Measurements from ENCODE around the gene GTF2A1L.
"Not testable (repeated sequence)": the region's sequence is repeated elsewhere in the genome, so short reads cannot be mapped to it uniquely, and the experiment has no call there.

The GTF2A1L gene

GRCh38 chr2:48617618-48618017 is at the start of gene GTF2A1L:
Gene GTF2A1L, plus strand, starts transcription at chr2:48617856. Its CDS starts 19 bp downstream, at chr2:48617875.
- no peak for DNase-seq

DNA sequence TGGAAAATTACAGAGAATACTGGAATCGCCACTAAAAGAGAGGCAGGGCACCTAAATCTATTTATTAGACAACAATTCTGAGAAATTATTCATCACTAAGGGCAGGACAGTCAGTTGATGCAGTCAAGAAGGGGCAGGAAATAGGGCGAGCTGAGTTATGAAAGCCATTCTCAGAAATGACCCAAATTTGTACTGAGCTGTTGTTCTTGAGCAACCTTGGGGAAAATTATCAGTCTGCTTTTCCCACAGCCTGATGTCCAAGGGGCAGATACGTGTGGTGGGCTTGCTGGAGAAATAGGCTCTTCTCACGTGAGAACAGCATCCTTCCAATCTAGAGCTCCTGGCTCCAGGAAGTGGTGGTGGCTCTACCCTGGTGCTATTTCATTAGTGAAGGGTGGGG is 49.1 kb upstream of the GTF2A1L start:
- DNase-seq: peak; percentile 30

GRCh38 chr2:48569433-48569832 is 48.2 kb upstream of the GTF2A1L start:
- DNase-seq: no peak

DNA sequence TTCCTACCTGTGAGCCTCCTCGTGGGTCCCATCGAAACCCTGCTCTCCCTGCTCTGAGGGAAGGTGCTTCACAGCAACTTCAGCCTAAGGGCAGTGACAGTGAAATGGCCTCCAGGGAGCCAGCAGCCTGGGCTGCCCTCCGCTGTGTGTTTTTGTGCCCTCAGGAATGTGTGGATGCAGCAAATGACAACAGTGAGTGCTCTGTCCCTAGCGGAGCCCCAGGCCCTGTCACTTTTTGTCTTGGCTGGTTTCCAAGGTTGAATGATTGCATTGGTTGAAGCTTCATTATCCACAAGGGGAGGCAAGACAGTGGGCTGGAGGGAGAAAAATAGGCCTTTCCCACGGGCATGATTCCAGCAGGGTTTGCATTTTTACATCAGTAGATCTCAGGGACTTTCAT is 44.8 kb upstream of the GTF2A1L start:
- no peak for DNase-seq

DNA sequence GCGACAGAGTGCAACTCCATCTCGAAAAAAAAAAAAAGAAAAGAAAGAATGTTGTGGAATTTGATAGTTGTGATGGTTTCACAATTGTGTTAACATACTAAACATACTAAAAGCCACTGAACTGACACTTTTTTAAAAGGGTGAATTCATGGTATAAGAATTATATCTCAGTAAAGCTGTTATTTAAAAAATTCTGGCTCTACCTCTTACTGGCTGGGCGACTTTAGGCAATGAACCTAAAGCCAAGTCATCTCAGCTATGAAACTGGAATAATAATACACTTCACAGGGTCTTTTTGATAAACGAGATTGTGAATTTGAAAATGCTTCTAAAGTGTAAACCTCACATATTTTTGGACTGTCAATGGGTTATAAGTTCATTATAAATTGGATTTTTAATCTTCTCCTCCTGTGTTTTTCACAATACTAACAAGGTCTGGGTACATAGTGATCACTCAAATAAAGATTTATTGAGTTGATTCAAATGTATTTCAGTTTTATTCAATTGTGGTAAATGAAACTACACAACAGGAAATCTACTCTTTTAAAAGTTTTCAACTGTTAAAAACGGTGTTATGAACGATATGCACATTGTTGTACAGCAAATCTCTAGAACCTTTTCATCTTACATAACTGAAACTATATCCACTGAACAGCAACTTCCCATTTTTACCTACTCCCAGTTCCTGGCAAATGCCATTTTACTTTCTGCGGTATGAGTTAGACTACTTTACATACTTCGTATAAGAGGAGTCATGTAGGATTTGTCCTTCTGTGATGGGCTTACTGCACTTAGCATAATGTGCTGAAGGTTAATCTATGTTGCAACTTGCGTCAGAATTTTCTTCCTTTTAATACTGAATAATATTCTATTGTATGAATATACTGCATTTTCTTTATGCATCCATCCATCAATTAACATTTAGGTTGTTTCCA is 43.0 kb upstream of the GTF2A1L start:
- DNase-seq: peak; percentile 35

- DNase-seq: no peak
These were observed 39.3 kb upstream of the GTF2A1L start for GRCh38 chr2:48578313-48578712.

DNA sequence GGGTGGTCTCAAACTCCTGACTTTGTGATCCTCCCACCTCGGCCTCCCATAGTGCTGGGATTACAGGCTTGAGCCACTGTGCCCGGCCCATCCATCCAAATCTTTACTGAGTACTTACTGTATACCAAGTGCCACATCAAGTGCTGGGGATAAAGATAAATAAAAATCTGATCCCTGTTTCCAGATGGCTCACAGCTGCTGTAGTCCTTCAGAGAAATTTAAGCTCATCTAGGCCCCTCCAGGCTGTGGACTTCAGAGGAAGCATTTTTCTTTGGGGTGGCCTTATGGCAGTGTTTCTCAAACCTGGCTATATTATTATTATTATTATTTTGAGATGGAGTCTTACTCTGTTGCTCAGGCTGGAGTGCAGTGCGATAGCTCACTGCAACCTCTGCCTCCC is 33.7 kb upstream of the GTF2A1L start:
- DNase-seq: no peak

DNA sequence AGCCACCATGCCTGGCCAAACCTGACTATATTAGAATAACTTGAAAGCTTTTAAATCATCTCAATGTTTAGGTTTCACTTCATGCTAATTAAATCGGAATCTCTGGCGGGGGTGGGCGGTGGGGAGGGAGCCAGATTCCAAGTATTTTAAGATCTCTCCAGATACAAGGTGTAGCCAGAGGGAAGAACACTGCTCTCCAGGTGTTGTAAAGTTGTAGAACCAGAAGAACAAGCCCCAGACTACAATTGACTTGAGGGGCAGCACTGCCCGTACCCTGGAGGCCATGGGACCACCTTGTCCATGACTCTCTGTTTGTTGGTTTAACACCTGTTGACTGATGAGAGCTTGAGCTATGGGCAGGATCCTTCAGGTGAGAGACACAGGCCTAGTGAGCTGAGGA is 33.1 kb upstream of the GTF2A1L start:
- DNase-seq: no peak

DNA sequence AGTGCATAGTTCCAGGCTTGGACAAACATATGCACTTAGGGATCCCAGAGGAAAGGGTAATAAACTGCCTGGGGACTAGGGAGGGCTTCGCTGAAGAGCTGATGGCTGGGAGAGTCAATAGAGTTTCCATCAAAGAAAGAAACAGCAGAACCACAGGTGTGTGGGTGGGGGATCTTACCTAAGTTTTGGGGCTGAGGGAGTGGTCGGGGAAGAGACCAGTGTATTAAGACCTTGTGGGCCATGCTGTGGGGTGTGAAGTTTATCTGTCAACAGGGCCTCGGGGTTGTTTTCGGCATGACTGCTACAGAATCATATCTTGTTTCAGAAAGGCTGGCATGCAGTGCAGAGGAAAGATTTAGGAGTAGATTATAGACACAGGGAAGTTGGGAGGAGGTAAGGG is 31.2 kb upstream of the GTF2A1L start:
- DNase-seq: no peak

DNA sequence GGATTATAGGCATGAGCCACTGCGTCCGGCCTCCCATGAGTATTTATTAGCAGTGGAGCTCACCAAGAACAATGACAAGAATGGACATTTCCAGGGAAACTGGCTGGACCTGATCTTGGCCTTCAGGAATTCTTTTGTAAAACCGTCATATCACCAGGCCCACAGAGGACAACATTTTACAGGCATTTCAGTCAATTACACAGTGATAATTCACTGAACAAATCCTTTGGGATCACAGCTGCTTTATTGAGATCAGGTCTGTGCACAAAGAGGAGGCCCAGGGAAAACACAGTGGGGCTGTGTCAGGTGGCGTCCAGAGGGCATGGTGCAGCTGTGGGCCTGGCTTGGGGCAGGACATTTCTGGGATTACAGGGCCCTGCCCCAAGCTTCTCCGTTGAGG is 30.1 kb upstream of the GTF2A1L start:
- DNase-seq: no peak

- DNase-seq: no peak
These were observed 29.7 kb upstream of the GTF2A1L start for GRCh38 chr2:48587961-48588360.

- DNase-seq: no peak
These were observed 28.9 kb upstream of the GTF2A1L start for GRCh38 chr2:48588745-48589144.

DNA sequence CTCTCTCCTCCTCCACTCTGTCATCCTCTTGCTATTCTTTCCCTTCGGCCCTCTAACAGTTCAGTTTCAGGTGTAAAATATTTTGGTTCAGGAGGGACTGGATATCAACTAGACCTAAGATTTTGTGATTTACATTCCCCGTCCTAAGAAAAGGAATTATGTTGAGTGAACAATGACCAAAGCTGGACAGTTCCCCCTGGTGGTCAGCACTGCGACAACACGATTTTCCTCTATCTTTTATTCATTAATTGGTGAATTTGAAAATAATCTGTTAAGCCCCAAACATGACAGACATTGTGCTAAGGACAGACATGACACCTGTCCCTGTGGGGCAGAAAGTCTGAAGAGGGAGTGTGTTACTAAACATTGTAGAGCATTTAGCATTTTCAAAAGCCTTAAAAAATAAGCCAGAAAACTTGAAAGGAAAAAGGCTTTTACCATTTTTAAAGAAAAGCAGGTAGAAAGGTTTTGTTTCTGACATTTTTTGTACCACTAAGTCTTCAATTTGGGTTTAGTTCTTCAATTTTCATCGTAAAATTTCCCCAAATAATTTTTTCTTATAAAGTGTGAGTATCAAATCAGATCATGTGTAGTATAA is 28.4 kb upstream of the GTF2A1L start:
- DNase-seq: peak; percentile 10

DNA sequence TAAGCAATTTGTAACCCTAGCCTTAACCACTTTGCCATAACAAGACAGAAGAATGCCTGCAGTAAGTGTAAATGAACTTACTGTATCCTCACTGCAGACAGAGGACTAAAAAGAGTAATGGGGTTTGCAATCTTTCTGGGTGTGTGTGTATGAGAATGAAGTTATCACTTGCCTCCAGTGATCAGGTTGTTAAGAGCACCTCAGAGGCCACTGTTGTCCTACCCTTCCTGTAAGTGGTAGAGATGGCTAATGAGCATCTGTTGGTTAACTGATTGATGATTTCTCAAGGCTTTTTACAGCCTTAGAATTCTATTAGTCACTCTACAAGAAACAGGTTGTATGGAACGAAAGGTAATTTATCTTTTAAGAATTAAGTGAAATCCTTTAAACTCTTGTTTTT is 27.6 kb upstream of the GTF2A1L start:
- DNase-seq: no peak

- DNase-seq: no peak
These were observed 25.6 kb upstream of the GTF2A1L start for GRCh38 chr2:48592067-48592466.

GRCh38 chr2:48596751-48597150 is 20.9 kb upstream of the GTF2A1L start:
- not testable (repeated sequence) for DNase-seq

DNA sequence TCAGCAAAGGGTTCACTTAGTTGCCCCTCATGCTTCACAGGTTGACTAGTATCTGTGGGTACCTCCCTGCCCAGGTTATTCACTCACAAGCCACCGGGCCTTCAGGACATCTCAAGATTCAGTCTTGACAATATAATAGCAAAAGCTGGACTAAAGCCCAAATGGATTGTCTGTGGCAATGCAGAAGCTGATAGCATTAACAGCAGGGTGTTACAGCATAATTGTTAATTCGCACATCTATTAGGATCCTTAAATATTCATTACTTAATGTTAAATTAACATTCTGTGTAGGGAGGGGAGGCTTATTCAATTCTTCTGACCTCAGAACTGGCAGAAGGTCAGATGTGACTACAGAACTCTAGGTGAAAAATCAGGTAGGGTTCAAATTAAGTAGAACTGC is 20.2 kb upstream of the GTF2A1L start:
- DNase-seq: no peak

DNA sequence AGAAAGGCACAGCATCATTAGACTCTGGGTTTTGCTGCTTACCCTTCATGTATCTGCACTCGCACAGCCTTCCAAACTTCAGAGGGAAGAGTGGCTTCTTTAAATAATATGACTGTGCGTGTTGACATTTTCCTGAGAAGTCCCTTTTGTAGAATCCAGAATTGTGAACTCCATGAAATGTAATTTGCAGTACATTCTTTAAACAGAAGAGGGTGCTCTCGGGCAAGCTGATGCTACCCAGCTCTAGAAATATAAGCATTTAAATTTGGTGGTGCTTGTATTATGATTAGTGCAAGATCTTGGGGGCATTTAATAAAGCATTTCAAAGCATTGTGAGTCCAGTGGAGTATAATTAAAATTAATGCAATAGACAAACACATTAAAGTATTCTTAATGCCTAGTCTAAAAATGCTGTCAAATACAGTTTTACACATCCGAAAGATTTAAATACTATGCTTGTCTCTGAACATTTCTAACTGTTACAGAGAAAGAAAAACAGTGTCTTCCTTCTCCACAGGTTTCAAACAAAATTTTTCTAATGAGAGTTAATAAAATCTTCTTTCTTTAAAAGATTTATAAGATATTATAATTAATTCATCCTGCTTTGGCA is 17.3 kb upstream of the GTF2A1L start:
- peak; percentile 46 for DNase-seq

GRCh38 chr2:48600917-48601316 is 16.7 kb upstream of the GTF2A1L start:
- no peak for DNase-seq

- DNase-seq: peak; percentile 34
These were observed 16.3 kb upstream of the GTF2A1L start for GRCh38 chr2:48601349-48601748.

GRCh38 chr2:48605482-48606175 is 12.0 kb upstream of the GTF2A1L start:
- DNase-seq: no peak

GRCh38 chr2:48607307-48608014 is 10.2 kb upstream of the GTF2A1L start:
- no peak for DNase-seq

DNA sequence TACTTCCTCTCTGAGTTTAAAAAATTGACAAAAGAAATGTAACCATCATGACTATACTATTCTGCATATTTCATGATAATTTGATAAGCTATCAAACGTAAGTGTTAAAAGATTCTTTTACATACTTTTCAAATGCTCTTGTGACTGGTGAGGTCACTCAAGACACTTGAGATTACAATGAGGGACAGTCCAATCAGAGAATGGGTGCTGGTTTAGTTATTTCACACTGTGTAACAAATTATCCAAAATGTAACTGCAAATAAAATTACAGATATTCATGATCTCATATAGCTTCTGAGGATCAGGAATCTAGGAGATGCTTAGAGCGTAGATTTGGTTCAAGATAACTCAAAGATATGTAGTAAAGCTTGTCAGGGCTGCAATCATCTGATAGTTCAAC is 4.4 kb upstream of the GTF2A1L start:
- DNase-seq: no peak

Measured in activated CD4-positive, alpha-beta T cell treated with anti-CD3 and anti-CD28 coated beads, Interleukin-10, Interleukin-2, amounts not matched to agents 100 ng/mL and 50 ng/mL, durations not matched to agents 16 hours and 8 hours (primary cell).